NCI-H2227 treated with DMSO at 0.1 percent for 48 hours (cell line): Measurements from ENCODE around the gene DOCK3.
"Not testable (repeated sequence)": the region's sequence is repeated elsewhere in the genome, so short reads cannot be mapped to it uniquely, and the experiment has no call there.

Experiments used
- DNase-seq: peaks from one replicate; lab custom pipeline; 2025; lab: John Stamatoyannopoulos, UW

Gene DOCK3

GRCh38 chr3:50650018-50650417 is 24.7 kb upstream of the DOCK3 start:
- DNase-seq: no peak

DNA sequence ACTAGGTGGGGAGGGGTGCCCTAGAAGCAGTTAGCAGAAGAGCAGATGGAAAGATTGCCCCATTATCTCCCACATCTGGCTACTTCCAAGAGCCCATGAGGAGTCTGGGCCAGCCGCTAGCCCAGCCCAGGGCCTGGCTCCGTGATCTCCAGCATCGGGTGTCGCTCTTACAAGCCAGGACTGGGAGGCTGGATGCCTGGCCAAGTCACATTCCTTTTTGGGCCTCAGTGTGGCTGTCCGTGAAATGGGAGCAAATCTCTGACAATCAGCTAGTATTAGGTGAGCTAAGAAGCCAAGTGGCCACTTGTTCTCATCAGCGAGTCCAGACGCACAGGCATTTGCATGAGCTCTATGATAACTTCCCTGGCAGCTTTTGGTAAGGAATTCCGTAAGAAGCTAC is 23.3 kb upstream of the DOCK3 start:
- no peak for DNase-seq

- no peak for DNase-seq
These were observed 22.7 kb upstream of the DOCK3 start for GRCh38 chr3:50651920-50652529.

- no peak for DNase-seq
These were observed 22.0 kb upstream of the DOCK3 start for GRCh38 chr3:50652709-50653108.

- no peak for DNase-seq
These were observed 20.7 kb upstream of the DOCK3 start for GRCh38 chr3:50653937-50654595.

DNA sequence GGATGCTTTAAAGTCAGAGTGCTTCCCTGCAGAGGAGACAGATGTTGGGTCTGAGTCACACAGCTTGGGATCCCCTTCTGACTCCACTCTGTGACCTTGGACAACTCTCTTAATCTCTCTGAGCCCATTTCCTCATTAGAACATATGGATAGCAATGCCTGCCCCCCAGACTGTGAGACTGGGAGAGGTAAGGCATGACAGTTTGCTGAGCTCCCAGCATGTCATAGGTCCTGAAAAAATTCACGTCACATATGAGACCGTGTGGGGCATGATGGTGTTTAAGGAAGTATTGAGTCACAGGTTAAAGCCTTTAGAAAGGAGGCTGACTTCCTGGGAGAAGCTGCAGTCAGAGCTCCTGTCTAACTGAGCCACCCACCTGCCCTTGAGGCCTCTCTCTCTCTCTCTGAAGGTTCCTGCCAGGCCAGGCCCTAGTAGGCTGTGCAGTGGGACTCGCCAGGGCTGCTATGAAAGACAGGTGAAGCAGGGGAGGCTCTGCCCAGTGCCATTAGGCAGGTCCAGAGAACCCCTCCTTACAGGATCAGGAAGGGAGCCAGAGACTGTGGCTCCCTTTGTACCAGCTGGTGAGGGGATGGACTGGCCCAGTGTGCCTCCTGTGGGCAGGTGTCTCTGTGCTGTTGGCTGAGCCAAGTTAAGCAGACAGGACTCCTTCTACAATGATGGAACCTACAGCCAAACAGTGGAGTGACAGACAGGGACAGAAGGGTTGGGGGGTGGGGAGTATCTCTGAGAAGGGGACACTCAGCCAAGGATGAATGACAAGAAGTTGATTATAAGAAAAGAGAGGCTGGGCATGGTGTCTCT is 19.5 kb upstream of the DOCK3 start:
- no peak for DNase-seq

- DNase-seq: no peak
These were observed 18.1 kb upstream of the DOCK3 start for GRCh38 chr3:50656417-50657195.

GRCh38 chr3:50657407-50657806 is 17.3 kb upstream of the DOCK3 start:
- DNase-seq: no peak

GRCh38 chr3:50657816-50658215 is 16.9 kb upstream of the DOCK3 start:
- no peak for DNase-seq

DNA sequence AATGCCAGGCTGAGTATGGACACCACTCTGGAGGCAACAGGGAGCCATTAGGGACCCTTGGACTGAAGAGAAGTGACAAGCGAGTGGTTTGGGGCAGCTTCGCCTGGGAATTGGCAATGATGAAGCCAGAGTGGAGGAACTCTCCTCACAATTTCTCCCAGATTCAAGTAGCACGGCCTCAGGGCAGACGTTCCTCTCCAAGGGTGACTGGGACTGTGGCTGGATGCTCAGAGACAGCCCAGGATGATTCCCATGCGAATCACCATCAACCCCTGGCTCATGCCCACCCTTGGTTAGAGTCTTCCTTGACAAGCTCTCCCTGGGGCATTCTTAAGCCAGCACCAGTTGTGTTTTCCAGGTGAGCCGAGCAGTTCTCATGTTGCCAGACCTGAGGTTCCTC is 16.3 kb upstream of the DOCK3 start:
- no peak for DNase-seq

DNA sequence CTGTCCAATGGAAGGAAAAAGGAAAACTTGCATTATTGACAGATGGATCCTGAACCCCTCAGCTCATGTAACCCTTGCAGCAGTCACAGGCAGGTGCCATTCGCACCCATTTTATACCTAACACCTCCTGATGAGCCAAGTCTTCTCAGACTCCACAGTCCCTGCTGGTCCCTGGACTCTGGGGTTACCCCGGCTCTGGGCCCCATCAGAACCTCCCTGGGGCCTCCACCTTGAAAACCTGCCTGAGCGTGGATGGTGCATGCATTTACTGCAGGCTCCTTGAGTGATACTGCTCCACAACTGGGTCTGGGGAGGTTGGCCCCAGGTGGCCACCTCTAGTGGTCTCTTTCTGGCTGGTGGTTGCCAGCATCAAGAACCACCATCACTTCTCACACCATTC is 15.9 kb upstream of the DOCK3 start:
- DNase-seq: no peak

DNA sequence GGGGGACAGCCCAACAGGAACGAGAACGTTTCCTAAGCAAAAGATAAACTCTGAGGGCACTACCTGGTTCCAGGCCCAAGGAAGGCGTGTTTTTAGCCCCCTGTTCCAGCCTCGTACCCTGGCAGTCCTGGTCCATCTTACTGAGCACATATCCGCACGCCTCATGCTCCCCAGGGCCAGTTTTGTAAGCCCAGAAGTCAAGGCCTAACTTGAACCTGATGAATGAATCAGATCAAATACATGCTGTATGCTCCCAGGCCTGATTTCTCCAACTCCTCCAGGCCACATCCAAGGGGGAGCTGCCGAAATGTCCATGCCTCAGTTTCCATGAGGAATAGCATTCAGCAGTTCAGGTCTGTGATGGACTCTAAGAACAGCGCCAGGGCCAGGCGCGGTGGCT is 14.3 kb upstream of the DOCK3 start:
- no peak for DNase-seq

- no peak for DNase-seq
These were observed 13.3 kb upstream of the DOCK3 start for GRCh38 chr3:50661321-50661837.

GRCh38 chr3:50662408-50662807 is 12.3 kb upstream of the DOCK3 start:
- no peak for DNase-seq

- no peak for DNase-seq
These were observed 9.5 kb upstream of the DOCK3 start for GRCh38 chr3:50665081-50665840.

DNA sequence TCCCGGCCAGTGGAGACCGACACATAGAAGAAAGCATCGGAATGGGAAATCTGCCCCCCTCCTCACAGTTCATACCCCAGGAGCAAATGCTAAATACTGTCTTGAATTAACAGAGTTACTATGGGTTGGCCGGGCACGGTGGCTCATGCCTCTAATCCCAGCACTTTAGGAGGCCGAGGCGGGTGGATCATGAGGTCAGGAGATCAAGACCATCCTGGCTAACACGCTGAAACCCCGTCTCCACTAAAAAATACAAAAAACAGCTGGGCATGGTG is 8.9 kb upstream of the DOCK3 start:
- not testable (repeated sequence) for DNase-seq

GRCh38 chr3:50666837-50667236 is 7.9 kb upstream of the DOCK3 start:
- DNase-seq: no peak

- DNase-seq: peak; percentile 32
These were observed 3.4 kb upstream of the DOCK3 start for GRCh38 chr3:50671331-50671730.

- no peak for DNase-seq
These were observed 2.1 kb upstream of the DOCK3 start for GRCh38 chr3:50672656-50673055.

DNA sequence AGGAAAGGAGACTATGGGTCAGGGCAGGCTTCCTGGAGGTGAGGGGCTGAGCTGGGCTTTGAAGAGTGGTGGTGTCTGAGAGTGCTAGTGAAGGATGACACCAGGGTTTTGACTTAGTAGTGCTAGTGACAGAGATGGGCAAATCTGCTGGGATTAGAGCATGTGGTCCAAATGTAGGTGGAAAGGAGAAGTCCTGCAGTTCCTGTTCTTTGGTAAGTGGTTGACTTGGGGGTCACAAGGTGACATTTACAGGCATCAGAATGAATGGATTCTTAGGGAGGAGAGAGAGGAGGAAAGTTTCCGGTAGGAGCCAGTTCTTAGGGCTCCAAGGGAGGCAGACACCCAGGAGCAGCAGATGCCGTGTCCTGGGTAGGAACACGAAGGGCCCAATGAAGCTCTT is 796 bp upstream of the DOCK3 start:
- DNase-seq: no peak

GRCh38 chr3:50675179-50676030 is 678 bp downstream of the DOCK3 start:
- DNase-seq: peak; percentile 31
